ENCODE results near the gene SORCS2.

- TF ChIP-seq YY1 (IDR thresholded peaks at IDR 0.05; ENCODE audit: insufficient read depth, insufficient read length): no peak
- TF ChIP-seq ZNF274 (IDR thresholded peaks at IDR 0.05; ENCODE audit: low read depth, low read length): no peak
- no peak for TF ChIP-seq SUZ12 (IDR thresholded peaks at IDR 0.05; ENCODE audit: extremely low read depth, insufficient read depth, insufficient read length)
Observed at GRCh38 chr4:7608046-7608445, 415.7 kb downstream of the SORCS2 start.
